GM12878 (cell line): Measurements from ENCODE around the gene CELA3B. TPM values are rescaled to one million over a fixed set of nuclear protein-coding genes. Genes with fewer than 3 reads are reported as not detected.

Experiments used
- ATAC-seq: fragments of 200-7000 bp; cut with Tn5 transposase; 3 replicates; pipeline ENCODE4 v1.9.1; 2020; ENCODE audit warnings: mild to moderate bottlenecking, moderate library complexity
- BruUV-seq: library from RNA; stranded (reverse); fragments of 400-500 nt; replicated peaks from 2 replicates; lab custom pipeline; 2021; lab: Mats Ljungman, UMichigan
- CTCF ChIA-PET: fragments of 300-600 bp; sonication (Branson Sonifier 250); formaldehyde crosslinking; extraction: SDS; loops from one replicate; lab custom pipeline; 2021; ENCODE audit warnings: inconsistent platforms; lab: Yijun Ruan, JAX
- POLR2A ChIA-PET: fragments of 350-600 bp; formaldehyde crosslinking; extraction: SDS; loops from one replicate; lab custom pipeline; 2021; ENCODE audit warnings: inconsistent platforms; lab: Charles Lee
- RAD21 ChIA-PET: fragments of 300-600 bp; sonication (Branson Sonifier 250); formaldehyde crosslinking; loops from one replicate; lab custom pipeline; 2023; ENCODE audit warnings: antibody characterized with exemption; ENCODE audit not compliant: unreplicated experiment; lab: Charles Lee
- SMC1A ChIA-PET: fragments of 300-600 bp; sonication (Branson Sonifier 250); formaldehyde crosslinking; loops from one replicate; lab custom pipeline; 2023; ENCODE audit not compliant: unreplicated experiment, uncharacterized antibody; lab: Charles Lee
- DNase-seq: peaks from one replicate; pipeline ENCODE4 v3.0.0-alpha.2; 2011; ENCODE audit warnings: low read depth, low spot score
- FAIRE-seq: peaks from 3 replicates; lab custom pipeline; 2011; peaks lifted over from hg19 to GRCh38; lab: Jason Lieb, UNC
- H2AFZ ChIP-seq: 2 replicates; pipeline ENCODE4 v1.6.0; 2011; ENCODE audit warnings: low read depth, low read length, control low read depth; ENCODE audit not compliant: control insufficient read depth
- H3K27ac ChIP-seq: 2 replicates; pipeline ENCODE4 v1.5.1; 2011; ENCODE audit warnings: control low read depth; ENCODE audit not compliant: control insufficient read depth, insufficient read depth
- H3K27me3 ChIP-seq, 2 experiments: replicated peaks in 1 of 2; 2 replicates each; pipeline versions ENCODE4 v1.6.0 to v1.6.1; 2011; ENCODE audit warnings: low read length in 1 of 2; ENCODE audit not compliant: control insufficient read depth in 2 of 2, insufficient read depth in 2 of 2
- H3K36me3 ChIP-seq, 2 experiments: 2 replicates each; pipeline ENCODE4 v1.5.1; 2011; ENCODE audit warnings: low read length in 1 of 2; ENCODE audit not compliant: control insufficient read depth in 2 of 2, insufficient read depth in 2 of 2
- H3K4me1 ChIP-seq: 2 replicates; pipeline ENCODE4 v1.6.1; 2011; ENCODE audit warnings: mild to moderate bottlenecking, low read length, moderate library complexity, mixed read lengths; ENCODE audit not compliant: control insufficient read depth, insufficient read depth
- H3K4me2 ChIP-seq: 2 replicates; pipeline ENCODE4 v1.6.0; 2011; ENCODE audit warnings: control low read depth; ENCODE audit not compliant: control insufficient read depth, insufficient read depth
- H3K4me3 ChIP-seq: fragments of 200-600 bp; sonication (generic); 2 replicates; pipeline ENCODE4 v1.5.1; 2016
- H3K79me2 ChIP-seq: 2 replicates; pipeline ENCODE4 v1.6.0; 2011; ENCODE audit warnings: low read length; ENCODE audit not compliant: control insufficient read depth, insufficient read depth
- H3K9ac ChIP-seq: 2 replicates; pipeline ENCODE4 v1.8.0; 2011; ENCODE audit warnings: low read length, control low read depth, mixed read lengths; ENCODE audit not compliant: control insufficient read depth, insufficient read depth
- H3K9me3 ChIP-seq: replicated peaks from 3 replicates; pipeline ENCODE4 v1.5.1; 2011; ENCODE audit warnings: mild to moderate bottlenecking, low read length; ENCODE audit not compliant: control insufficient read depth, insufficient read depth
- H4K20me1 ChIP-seq: 2 replicates; pipeline ENCODE4 v1.6.0; 2011; ENCODE audit not compliant: control insufficient read depth, insufficient read depth
- POU2F2 ChIP-seq: IDR thresholded peaks from 3 replicates; pipeline ENCODE4 v1.6.1; 2011; ENCODE audit warnings: low read depth, mild to moderate bottlenecking, low read length, borderline replicate concordance
- SMAD5 ChIP-seq: IDR thresholded peaks from 2 replicates; pipeline ENCODE4 v1.6.1; 2016; ENCODE audit warnings: antibody characterized with exemption, low read depth
- SMC3 ChIP-seq: IDR thresholded peaks from 2 replicates; pipeline ENCODE4 v1.6.1; 2011; ENCODE audit warnings: low read length, improper control_type of control experiment, borderline replicate concordance
- ZSCAN29 ChIP-seq: fragments of 450-650 bp; IDR thresholded peaks from 2 replicates; pipeline ENCODE4 v1.6.1; 2017; ENCODE audit warnings: mild to moderate bottlenecking, moderate library complexity
- WGBS: methylation state at CpG from one replicate; pipeline ENCODE4 v1.1.6; 2016; ENCODE audit warnings: low lambda C conversion rate; ENCODE audit not compliant: insufficient replicate concordance, insufficient coverage; ENCODE audit errors: missing lambda C conversion rate; 5-methylcytosine and 5-hydroxymethylcytosine counted together
- in situ Hi-C: fragments of 300-500 bp; cut with MboI; formaldehyde crosslinking; loops from 9 replicates; pipeline ENCODE4 v1.14.3; 2018; ENCODE audit warnings: mixed read lengths
- intact Hi-C: fragments of 100-400 bp; cut with micrococcal nuclease; formaldehyde crosslinking; loops from one replicate; pipeline ENCODE4 v1.14.2; 2022; ENCODE audit not compliant: unreplicated experiment
- polyA plus RNA-seq, 11 experiments: library from polyadenylated mRNA; depleted of rRNA in 4 of 11; unstranded in 6 of 11; stranded (reverse) in 5 of 11; fragments of >200 nt; fragmentation: Nextera tagmentation in 4 of 11; fragmentation: Illumina TruSeq in 1 of 11; extraction: Ambion mirVana in 4 of 11; extraction: Trizol in 1 of 11; gene quantifications; 1 replicate in 1 of 11; 2 replicates in 10 of 11; pipeline versions ENCODE4 v1.2.1 to v1.2.3, GENCODE V29; 2011 to 2016; ENCODE audit warnings: inconsistent platforms in 2 of 11, missing spikeins in 2 of 11, low read depth in 1 of 11
- total RNA-seq, 4 experiments: library from RNA; depleted of rRNA in 3 of 4; stranded (reverse); fragments of >200 nt in 3 of 4; fragmentation: Illumina TruSeq in 1 of 4; extraction: Trizol in 1 of 4; gene quantifications; 2 replicates each; pipeline versions ENCODE4 v1.2.1 to v1.2.3, GENCODE V29; 2013 to 2021

Gene CELA3B
- total and polyA plus RNA-seq, 10 of the 15 experiments (the other 5 are each of a cell fraction or from before 2014, with no cell fraction given), result 4.1 TPM; not detected in 9

- no peak for TF ChIP-seq SMAD5
These were observed 43.2 kb upstream of the CELA3B start (continued) for GRCh38 chr1:21933397-21934248.

GRCh38 chr1:21935393-21935804 is 41.4 kb upstream of the CELA3B start:
- ChIA-PET RAD21 (no interaction called here), SMC1A (no interaction called here), POLR2A (no interaction called here)
- no peak overlapping the region for H2AFZ ChIP-seq
- no peak overlapping the region for H3K27ac ChIP-seq
- DNase-seq, result no peak
- peaks cover 2% of the 10 kb centered on the region; the same call in 1 of the 2 replicates for H4K20me1 ChIP-seq
- H3K4me2 ChIP-seq, result no peak overlapping the region
- H3K79me2 ChIP-seq, result no peaks in the 10 kb centered on the region
- TF ChIP-seq SMC3 (no peak), ZSCAN29 (no peak), POU2F2 (no peak)
- TF ChIP-seq, all 136 proteins: peak for 0
- Histone ChIP-seq H3K36me3 (no peaks in the 10 kb centered on the region), H3K27me3 (peaks cover 0 to 6% of the 10 kb centered on the region in 2 experiments; a peak in 2 of 4 replicates), H3K9me3 (no peaks in the 10 kb centered on the region), H3K4me3 (no peak overlapping the region), H3K9ac (no peak overlapping the region), H3K4me1 (no peaks in the 10 kb centered on the region; the same call in 1 of the 2 replicates)
- CTCF ChIA-PET, result no interaction called here
- ATAC-seq (no peak), FAIRE-seq (no peak)
- intact Hi-C loops (no loop called here), in situ Hi-C loops (no loop called here)
- BruUV-seq, result no TSS peak
- 54% methylated on average over 10 of the region's 10 CpGs for WGBS
